ENCODE results near the gene LUZP2.

DNA sequence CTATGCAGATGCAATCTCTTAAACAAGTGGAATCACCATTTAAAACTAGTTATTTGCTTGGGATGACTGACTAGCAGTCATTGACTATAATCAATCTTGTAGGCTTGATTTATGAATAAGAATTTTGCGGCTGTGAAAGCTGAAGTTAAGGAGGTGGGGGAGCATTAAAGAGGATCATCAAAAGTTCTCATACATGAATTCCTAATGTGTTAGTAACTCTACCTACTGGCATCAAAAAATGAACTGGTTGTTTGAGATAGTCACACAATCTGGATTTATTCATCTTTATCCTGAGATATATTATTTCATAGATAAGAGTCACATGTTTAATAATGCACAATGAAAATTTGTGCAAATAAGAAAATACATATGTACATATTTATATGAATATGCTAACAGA is 393.6 kb downstream of the LUZP2 start:
- TF ChIP-seq EZH2 (IDR thresholded peaks at IDR 0.05; ENCODE audit: borderline replicate concordance, low read length), result no peak
- TF ChIP-seq, protein P1, sequence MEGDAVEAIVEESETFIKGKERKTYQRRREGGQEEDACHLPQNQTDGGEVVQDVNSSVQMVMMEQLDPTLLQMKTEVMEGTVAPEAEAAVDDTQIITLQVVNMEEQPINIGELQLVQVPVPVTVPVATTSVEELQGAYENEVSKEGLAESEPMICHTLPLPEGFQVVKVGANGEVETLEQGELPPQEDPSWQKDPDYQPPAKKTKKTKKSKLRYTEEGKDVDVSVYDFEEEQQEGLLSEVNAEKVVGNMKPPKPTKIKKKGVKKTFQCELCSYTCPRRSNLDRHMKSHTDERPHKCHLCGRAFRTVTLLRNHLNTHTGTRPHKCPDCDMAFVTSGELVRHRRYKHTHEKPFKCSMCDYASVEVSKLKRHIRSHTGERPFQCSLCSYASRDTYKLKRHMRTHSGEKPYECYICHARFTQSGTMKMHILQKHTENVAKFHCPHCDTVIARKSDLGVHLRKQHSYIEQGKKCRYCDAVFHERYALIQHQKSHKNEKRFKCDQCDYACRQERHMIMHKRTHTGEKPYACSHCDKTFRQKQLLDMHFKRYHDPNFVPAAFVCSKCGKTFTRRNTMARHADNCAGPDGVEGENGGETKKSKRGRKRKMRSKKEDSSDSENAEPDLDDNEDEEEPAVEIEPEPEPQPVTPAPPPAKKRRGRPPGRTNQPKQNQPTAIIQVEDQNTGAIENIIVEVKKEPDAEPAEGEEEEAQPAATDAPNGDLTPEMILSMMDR (IDR thresholded peaks at IDR 0.05; ENCODE audit: low read length), result no peak
